ENCODE results near the gene RAB14.

The RAB14 gene

GRCh38 chr9:121207371-121207940 is 5.8 kb upstream of the RAB14 start:
- Mint-ChIP-seq H3K9me3 (no peaks in the 10 kb centered on the region), H3K27ac (peak overlapping the region; percentile 56)
- ATAC-seq = peak; percentile 70

GRCh38 chr9:121206516-121207370 is 5.1 kb upstream of the RAB14 start:
- H3K4me1 Mint-ChIP-seq = peaks cover 32% of the 10 kb centered on the region
- peaks cover 5% of the 10 kb centered on the region for H3K27me3 Mint-ChIP-seq
- DNase-seq = no peak
- peak overlapping the region; percentile 56 for H3K27ac Mint-ChIP-seq
- H3K36me3 Mint-ChIP-seq (ENCODE audit: low read depth) = peaks cover 5% of the 10 kb centered on the region
- H3K4me3 Mint-ChIP-seq = peak overlapping the region; percentile 38
- peak; percentile 53 for ATAC-seq
- no peaks in the 10 kb centered on the region for H3K9me3 Mint-ChIP-seq

More at GRCh38 chr9:121207371-121207940, 5.8 kb upstream of the RAB14 start:
- Mint-ChIP-seq H3K4me3 (peak overlapping the region; percentile 38), H3K36me3 (ENCODE audit: low read depth) (peaks cover 2% of the 10 kb centered on the region), H3K27me3 (no peaks in the 10 kb centered on the region), H3K4me1 (peaks cover 25% of the 10 kb centered on the region)
- no peak for DNase-seq

- Mint-ChIP-seq H3K9me3 (no peaks in the 10 kb centered on the region), H3K4me1 (peaks cover 39% of the 10 kb centered on the region), H3K36me3 (ENCODE audit: low read depth) (peaks cover 12% of the 10 kb centered on the region), H3K27me3 (peaks cover 5% of the 10 kb centered on the region), H3K27ac (no peak overlapping the region), H3K4me3 (no peak overlapping the region)
- DNase-seq (no peak), ATAC-seq (no peak)
Observed at GRCh38 chr9:121204611-121205010, 2.9 kb upstream of the RAB14 start.

- Mint-ChIP-seq H3K4me3 (no peak overlapping the region), H3K4me1 (peaks cover 44% of the 10 kb centered on the region), H3K27me3 (peaks cover 5% of the 10 kb centered on the region), H3K9me3 (no peaks in the 10 kb centered on the region), H3K36me3 (ENCODE audit: low read depth) (peaks cover 12% of the 10 kb centered on the region), H3K27ac (no peak overlapping the region)
- ATAC-seq (no peak), DNase-seq (no peak)
Observed at GRCh38 chr9:121204121-121204520, 2.5 kb upstream of the RAB14 start.

- H3K4me3 Mint-ChIP-seq = peak overlapping the region; percentile 92
- H3K27me3 Mint-ChIP-seq = peaks cover 5% of the 10 kb centered on the region
- H3K4me1 Mint-ChIP-seq = peaks cover 51% of the 10 kb centered on the region
- peaks cover 14% of the 10 kb centered on the region for H3K36me3 Mint-ChIP-seq (ENCODE audit: low read depth)
- peak overlapping the region; percentile 90 for H3K27ac Mint-ChIP-seq
- ATAC-seq = peak; percentile 18
- H3K9me3 Mint-ChIP-seq = no peaks in the 10 kb centered on the region
- peak; percentile 49 for DNase-seq
Observed at GRCh38 chr9:121201045-121201737, 478 bp downstream of the RAB14 start.

GRCh38 chr9:121200356-121200755 is 1.3 kb downstream of the RAB14 start:
- H3K27me3 Mint-ChIP-seq = peaks cover 5% of the 10 kb centered on the region
- peaks cover 59% of the 10 kb centered on the region for H3K4me1 Mint-ChIP-seq

GRCh38 chr9:121199921-121200320 is 1.7 kb downstream of the RAB14 start:
- no peaks in the 10 kb centered on the region for H3K9me3 Mint-ChIP-seq
- H3K27ac Mint-ChIP-seq = peak overlapping the region; percentile 59
- no peak for ATAC-seq
- peaks cover 5% of the 10 kb centered on the region for H3K27me3 Mint-ChIP-seq
- H3K4me1 Mint-ChIP-seq = peaks cover 64% of the 10 kb centered on the region
- no peak for DNase-seq
- peak overlapping the region; percentile 92 for H3K4me3 Mint-ChIP-seq
- peaks cover 14% of the 10 kb centered on the region for H3K36me3 Mint-ChIP-seq (ENCODE audit: low read depth)

More at GRCh38 chr9:121200356-121200755, 1.3 kb downstream of the RAB14 start:
- H3K27ac Mint-ChIP-seq = peak overlapping the region; percentile 88
- no peaks in the 10 kb centered on the region for H3K9me3 Mint-ChIP-seq
- ATAC-seq (no peak), DNase-seq (no peak)
- H3K36me3 Mint-ChIP-seq (ENCODE audit: low read depth) = peaks cover 14% of the 10 kb centered on the region
- peak overlapping the region; percentile 92 for H3K4me3 Mint-ChIP-seq

- Mint-ChIP-seq H3K27ac (no peak overlapping the region), H3K9me3 (no peaks in the 10 kb centered on the region), H3K36me3 (ENCODE audit: low read depth) (peaks cover 14% of the 10 kb centered on the region), H3K4me1 (peaks cover 74% of the 10 kb centered on the region), H3K27me3 (peaks cover 5% of the 10 kb centered on the region), H3K4me3 (peak overlapping the region; percentile 92)
- no peak for ATAC-seq
- DNase-seq = no peak
Observed at GRCh38 chr9:121198512-121199042, 3.1 kb downstream of the RAB14 start.

- DNase-seq (no peak), ATAC-seq (no peak)
- H3K36me3 Mint-ChIP-seq (ENCODE audit: low read depth) = peaks cover 14% of the 10 kb centered on the region
- peaks cover 80% of the 10 kb centered on the region for H3K4me1 Mint-ChIP-seq
- H3K4me3 Mint-ChIP-seq = peak overlapping the region; percentile 37
- no peaks in the 10 kb centered on the region for H3K9me3 Mint-ChIP-seq
- H3K27ac Mint-ChIP-seq = no peak overlapping the region
- peaks cover 5% of the 10 kb centered on the region for H3K27me3 Mint-ChIP-seq
Observed at GRCh38 chr9:121197132-121197531, 4.5 kb downstream of the RAB14 start.

GRCh38 chr9:121196389-121196788 is 5.3 kb downstream of the RAB14 start:
- DNase-seq = no peak
- ATAC-seq = no peak
- no peaks in the 10 kb centered on the region for H3K9me3 Mint-ChIP-seq
- peaks cover 81% of the 10 kb centered on the region for H3K4me1 Mint-ChIP-seq
- H3K27me3 Mint-ChIP-seq = no peaks in the 10 kb centered on the region
- H3K4me3 Mint-ChIP-seq = no peak overlapping the region
- H3K36me3 Mint-ChIP-seq (ENCODE audit: low read depth) = peaks cover 11% of the 10 kb centered on the region
- no peak overlapping the region for H3K27ac Mint-ChIP-seq

- Mint-ChIP-seq H3K27ac (peak overlapping the region; percentile 46), H3K27me3 (no peaks in the 10 kb centered on the region), H3K4me1 (peaks cover 92% of the 10 kb centered on the region), H3K36me3 (ENCODE audit: low read depth) (peaks cover 16% of the 10 kb centered on the region), H3K9me3 (no peaks in the 10 kb centered on the region), H3K4me3 (no peak overlapping the region)
- DNase-seq (no peak), ATAC-seq (peak; percentile 34)
Observed at GRCh38 chr9:121194730-121195129, 6.9 kb downstream of the RAB14 start.

- Mint-ChIP-seq H3K27ac (no peak overlapping the region), H3K27me3 (no peaks in the 10 kb centered on the region), H3K9me3 (no peaks in the 10 kb centered on the region), H3K4me3 (no peak overlapping the region), H3K4me1 (peaks cover 89% of the 10 kb centered on the region), H3K36me3 (ENCODE audit: low read depth) (peaks cover 17% of the 10 kb centered on the region)
- DNase-seq (no peak), ATAC-seq (no peak)
Observed at GRCh38 chr9:121192959-121193640, 8.6 kb downstream of the RAB14 start.

- Mint-ChIP-seq H3K36me3 (ENCODE audit: low read depth) (peaks cover 17% of the 10 kb centered on the region), H3K9me3 (no peaks in the 10 kb centered on the region), H3K4me1 (peaks cover 89% of the 10 kb centered on the region), H3K4me3 (no peak overlapping the region), H3K27ac (peak overlapping the region; percentile 39), H3K27me3 (no peaks in the 10 kb centered on the region)
- ATAC-seq (no peak), DNase-seq (no peak)
Observed at GRCh38 chr9:121192518-121192917, 9.2 kb downstream of the RAB14 start.

GRCh38 chr9:121191235-121191634 is 10.4 kb downstream of the RAB14 start:
- H3K27ac Mint-ChIP-seq = peak overlapping the region; percentile 67
- DNase-seq (no peak), ATAC-seq (peak; percentile 46)
- H3K36me3 Mint-ChIP-seq (ENCODE audit: low read depth) = peaks cover 23% of the 10 kb centered on the region
- H3K27me3 Mint-ChIP-seq = no peaks in the 10 kb centered on the region
- no peaks in the 10 kb centered on the region for H3K9me3 Mint-ChIP-seq
- peaks cover 88% of the 10 kb centered on the region for H3K4me1 Mint-ChIP-seq
- H3K4me3 Mint-ChIP-seq = no peak overlapping the region
